ENCODE data around the gene EHMT1.
"Not testable (repeated sequence)": the region's sequence is repeated elsewhere in the genome, so short reads cannot be mapped to it uniquely, and the experiment has no call there.

The EHMT1 gene

GRCh38 chr9:137809040-137809576, 190.3 kb downstream of the EHMT1 start:
- TF ChIP-seq, protein P1, sequence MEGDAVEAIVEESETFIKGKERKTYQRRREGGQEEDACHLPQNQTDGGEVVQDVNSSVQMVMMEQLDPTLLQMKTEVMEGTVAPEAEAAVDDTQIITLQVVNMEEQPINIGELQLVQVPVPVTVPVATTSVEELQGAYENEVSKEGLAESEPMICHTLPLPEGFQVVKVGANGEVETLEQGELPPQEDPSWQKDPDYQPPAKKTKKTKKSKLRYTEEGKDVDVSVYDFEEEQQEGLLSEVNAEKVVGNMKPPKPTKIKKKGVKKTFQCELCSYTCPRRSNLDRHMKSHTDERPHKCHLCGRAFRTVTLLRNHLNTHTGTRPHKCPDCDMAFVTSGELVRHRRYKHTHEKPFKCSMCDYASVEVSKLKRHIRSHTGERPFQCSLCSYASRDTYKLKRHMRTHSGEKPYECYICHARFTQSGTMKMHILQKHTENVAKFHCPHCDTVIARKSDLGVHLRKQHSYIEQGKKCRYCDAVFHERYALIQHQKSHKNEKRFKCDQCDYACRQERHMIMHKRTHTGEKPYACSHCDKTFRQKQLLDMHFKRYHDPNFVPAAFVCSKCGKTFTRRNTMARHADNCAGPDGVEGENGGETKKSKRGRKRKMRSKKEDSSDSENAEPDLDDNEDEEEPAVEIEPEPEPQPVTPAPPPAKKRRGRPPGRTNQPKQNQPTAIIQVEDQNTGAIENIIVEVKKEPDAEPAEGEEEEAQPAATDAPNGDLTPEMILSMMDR (IDR thresholded peaks at IDR 0.05; ENCODE audit: low read depth, low read length) = no peak
- no peak for DNase-seq (ENCODE audit: extremely low read depth, low read depth)

GRCh38 chr9:137809726-137810450, 191.1 kb downstream of the EHMT1 start:
- DNase-seq (ENCODE audit: extremely low read depth, low read depth) = not testable (repeated sequence)

- DNase-seq (ENCODE audit: extremely low read depth, low read depth) = no peak
Measured at GRCh38 chr9:137811283-137811870, 192.6 kb downstream of the EHMT1 start.

DNA sequence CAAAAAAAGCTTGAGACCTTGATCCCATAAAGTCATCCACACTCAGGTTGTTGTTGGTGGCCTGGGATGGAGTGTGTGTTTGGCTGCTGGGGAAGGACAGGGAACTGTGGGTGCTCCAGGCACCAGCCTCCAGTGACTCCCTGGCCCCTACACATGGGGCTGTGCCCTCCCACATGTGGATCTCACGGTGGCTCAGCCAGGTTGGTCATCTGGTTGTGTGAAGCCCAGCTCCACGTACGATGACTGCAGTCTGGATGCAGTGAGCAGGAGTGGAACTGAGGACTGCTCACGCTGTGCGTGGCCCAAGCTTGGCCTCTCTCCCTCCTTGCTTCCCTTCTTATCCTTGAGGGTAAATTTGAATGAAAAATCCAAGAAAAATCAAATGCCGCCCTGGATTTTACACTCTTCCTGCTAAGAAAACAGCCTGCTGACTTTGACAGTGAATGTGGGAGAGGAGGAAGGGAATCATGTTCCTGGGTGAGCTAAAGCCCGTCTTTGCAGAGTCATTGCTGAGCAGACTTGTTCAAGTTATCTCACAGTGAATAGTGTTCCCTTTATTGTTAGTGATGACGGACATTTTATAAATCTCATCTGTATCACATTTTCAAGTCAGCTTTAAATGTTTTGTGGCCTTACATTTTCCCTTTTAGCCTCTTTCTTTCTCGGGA, 193.7 kb downstream of the EHMT1 start:
- TF ChIP-seq, protein P1 (IDR thresholded peaks at IDR 0.05; ENCODE audit: low read depth, low read length) = no peak

More at GRCh38 chr9:137811283-137811870, 192.6 kb downstream of the EHMT1 start:
- TF ChIP-seq, protein P1 (IDR thresholded peaks at IDR 0.05; ENCODE audit: low read depth, low read length) = no peak

GRCh38 chr9:137813167-137813566, 194.4 kb downstream of the EHMT1 start:
- DNase-seq (ENCODE audit: extremely low read depth, low read depth) = no peak
- TF ChIP-seq, protein P1 (IDR thresholded peaks at IDR 0.05; ENCODE audit: low read depth, low read length) = no peak

More for the DNA sequence above, 193.7 kb downstream of the EHMT1 start:
- no peak for DNase-seq (ENCODE audit: extremely low read depth, low read depth)

DNA sequence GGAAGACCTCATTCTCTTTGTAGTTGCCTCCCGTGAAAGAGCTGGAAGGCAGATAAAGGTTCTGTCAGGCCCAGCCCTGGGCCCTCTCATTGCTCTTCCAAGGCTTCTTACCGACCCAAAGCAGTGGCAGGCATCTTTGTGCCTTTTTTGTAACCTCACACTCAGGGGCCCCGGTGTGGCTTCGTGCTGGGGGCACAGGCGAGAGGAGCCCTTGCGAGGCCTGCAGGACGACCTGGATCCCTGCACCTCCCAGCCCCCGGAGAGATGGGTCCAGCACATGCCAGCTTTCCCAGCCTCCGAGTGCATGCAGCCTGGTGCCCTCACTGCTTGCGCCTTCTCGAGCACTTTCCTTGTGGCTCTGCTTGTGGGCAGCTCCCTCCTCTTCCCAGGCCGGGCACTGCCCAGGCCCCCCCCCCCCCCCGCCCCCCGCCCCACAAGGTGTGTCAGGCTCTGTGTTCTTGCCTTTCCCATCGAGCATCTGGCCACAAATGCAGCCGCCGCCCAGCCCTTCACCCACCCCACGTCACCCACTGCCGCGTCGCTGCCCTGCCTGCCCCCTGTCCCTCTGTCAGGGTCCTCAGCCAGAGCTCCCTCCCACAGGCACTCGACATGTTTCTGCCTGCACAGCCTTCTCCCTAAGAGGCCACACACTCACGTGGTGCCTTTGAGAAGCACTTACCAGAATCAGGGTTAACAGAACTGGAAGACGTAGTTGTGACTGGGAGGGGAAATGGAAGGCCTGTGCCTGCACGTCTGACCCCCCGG, 195.0 kb downstream of the EHMT1 start:
- DNase-seq (ENCODE audit: extremely low read depth, low read depth) = no peak
- TF ChIP-seq, protein P1 (IDR thresholded peaks at IDR 0.05; ENCODE audit: low read depth, low read length) = no peak

DNA sequence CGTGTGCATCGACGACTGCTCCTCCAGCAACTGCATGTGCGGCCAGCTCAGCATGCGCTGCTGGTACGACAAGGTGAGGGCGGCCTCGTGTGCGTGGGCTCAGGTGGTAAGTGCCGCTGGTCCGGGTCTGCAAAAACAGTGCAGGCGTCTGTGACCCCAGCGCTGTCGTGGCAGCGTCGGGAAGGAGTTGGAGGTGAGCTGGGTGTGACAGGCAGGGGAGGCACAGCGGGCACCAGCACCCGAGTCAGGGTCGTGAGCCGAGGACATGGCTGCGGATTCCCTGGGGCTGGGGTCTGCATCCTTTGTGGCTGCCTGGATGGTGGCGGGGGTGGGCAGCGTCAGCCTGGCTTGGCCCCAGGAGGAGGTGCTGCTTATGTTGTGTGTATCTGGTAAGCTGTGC, 195.6 kb downstream of the EHMT1 start:
- DNase-seq (ENCODE audit: extremely low read depth, low read depth) = no peak
- TF ChIP-seq, protein P1 (IDR thresholded peaks at IDR 0.05; ENCODE audit: low read depth, low read length) = no peak
